HG02623 (cell line): ENCODE results near the gene TGFBI.

Experiments used
- ATAC-seq: cut with Tn5 transposase; IDR thresholded peaks from one replicate; pipeline ENCODE4 v1.9.1; 2021; ENCODE audit warnings: moderate library complexity; ENCODE audit not compliant: unreplicated experiment

The TGFBI gene

DNA sequence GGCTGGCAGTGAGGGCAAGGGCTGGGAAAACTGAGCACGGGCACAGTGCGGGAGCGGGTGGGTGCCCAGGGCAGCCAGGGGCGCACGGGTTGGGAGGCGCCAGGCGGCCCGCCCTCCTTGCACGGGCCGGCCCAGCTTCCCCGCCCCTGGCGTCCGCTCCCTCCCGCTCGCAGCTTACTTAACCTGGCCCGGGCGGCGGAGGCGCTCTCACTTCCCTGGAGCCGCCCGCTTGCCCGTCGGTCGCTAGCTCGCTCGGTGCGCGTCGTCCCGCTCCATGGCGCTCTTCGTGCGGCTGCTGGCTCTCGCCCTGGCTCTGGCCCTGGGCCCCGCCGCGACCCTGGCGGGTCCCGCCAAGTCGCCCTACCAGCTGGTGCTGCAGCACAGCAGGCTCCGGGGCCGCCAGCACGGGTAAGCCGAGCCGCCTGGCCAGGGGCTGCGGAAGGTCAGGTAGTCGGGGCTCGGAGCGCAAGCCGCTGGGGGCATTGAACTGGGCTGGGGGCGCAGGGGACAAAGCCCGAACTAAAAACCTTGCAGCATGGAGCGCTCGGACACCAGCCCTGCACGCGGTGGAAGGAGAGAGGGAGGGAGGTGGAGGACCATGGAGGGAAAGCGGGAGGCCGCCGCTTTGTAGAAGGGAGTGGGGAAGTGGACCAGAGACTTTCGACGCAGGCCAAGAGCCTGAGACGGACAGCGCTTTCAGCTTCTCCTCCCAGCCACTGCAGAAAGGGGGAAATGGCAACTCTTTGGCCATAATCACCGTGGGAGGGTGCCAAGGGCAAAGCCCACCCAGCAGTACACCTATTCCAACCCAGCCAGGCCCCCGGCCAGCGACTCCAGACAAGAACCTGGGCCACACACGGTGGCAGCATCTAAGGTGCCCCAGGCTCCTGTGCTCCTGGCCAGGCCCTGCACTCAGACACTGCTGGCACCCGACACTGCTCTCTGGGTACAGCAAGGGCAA, at the start of gene TGFBI:
TGFBI (plus strand) TSS at position 207 of the 961 bp plus-strand sequence; CDS start at position 275, 68 bp downstream.
- no peak for ATAC-seq

DNA sequence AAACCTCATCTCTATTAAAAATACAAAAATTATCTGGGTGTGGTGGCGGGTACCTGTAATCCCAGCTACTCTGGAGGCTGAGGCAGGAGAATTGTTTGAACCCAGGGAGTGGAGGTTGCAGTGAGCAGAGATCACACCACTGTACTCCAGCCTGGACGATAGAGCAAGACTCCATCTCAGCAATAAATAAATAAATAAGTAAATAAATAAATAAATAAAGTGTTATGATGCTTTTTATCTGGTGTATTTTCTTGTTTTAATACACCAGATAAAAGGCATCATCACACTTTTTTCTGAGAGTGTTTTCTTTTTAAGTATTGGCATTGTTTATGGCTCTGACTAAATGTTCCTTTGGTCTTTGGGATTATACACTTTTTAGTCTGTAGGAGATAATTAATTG, 49.8 kb upstream of the TGFBI start:
- ATAC-seq = no peak

DNA sequence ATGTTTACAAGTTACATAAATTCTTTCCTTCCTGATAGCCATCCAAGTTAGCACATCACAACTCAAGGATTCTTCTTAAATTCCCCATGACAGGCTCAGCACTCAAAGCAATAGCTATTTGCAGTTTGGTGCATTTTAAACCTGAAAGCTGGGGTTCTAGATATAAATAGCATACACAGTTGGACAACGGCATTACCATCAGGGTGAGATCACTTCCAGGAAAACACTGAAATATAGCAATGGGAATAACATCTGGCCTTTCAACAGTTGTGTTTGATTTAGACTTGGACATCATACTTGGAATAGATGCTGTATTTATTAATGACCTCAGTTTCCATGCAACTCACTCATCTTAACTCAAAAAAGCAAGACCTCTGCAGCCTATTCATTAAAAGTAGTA, 49.3 kb upstream of the TGFBI start:
- ATAC-seq = no peak

DNA sequence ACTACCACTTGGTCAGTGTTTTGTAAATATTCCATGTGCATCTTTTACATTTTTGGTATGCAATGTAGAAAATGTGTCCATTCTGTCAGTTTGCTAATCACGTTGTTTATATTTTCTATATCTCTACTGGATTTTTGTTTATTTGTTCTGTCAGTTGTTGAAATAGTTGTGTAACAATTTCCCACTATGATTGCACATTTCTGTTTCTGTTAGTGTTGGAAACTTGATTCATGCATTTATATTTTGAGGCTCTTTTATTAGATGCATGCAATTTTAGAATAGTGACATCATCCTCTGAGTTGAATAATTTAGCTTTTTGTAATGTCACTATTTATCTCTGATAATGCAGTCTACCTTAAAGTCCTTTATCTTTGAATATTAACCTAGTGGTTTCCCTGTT, 48.2 kb upstream of the TGFBI start:
- ATAC-seq = no peak

DNA sequence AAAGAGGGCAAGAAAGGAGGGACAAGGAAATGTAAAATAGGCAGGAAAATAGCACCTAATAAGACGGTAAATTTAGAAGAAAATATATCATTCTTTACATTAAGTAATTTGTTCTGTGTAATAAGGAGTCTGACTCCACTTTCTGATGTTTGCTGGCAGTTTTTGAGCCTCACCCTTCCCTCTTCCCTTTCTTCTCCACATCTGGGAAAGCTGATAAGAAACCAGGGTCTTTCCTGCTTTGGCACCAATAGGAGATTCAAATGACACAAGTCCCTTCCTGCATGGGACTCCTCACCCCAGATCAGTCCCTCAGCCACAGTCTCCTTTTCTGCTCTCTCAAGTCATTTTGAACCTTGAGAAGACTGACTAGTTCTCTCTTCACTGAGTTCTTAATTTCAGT, 42.8 kb upstream of the TGFBI start:
- ATAC-seq = no peak

DNA sequence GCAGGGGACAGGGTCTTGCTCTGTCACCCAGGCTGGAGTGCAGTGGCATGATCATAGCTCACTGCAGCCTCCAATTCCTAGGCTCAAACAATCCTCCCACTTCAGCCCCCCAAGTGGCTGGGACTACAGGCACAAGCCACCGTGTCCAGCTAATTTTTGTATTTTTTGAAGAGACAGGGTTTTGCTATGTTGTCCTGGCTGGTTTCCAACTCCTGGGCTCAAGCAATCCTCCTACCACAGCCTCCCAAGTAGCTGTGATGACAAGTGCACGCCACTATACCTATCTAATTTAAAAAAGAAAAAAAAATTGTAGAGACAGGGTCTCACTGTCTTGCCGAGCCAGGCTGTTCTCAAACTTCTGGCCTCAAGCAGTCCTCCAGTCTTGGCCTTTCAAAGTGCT, 42.4 kb upstream of the TGFBI start:
- no peak for ATAC-seq

DNA sequence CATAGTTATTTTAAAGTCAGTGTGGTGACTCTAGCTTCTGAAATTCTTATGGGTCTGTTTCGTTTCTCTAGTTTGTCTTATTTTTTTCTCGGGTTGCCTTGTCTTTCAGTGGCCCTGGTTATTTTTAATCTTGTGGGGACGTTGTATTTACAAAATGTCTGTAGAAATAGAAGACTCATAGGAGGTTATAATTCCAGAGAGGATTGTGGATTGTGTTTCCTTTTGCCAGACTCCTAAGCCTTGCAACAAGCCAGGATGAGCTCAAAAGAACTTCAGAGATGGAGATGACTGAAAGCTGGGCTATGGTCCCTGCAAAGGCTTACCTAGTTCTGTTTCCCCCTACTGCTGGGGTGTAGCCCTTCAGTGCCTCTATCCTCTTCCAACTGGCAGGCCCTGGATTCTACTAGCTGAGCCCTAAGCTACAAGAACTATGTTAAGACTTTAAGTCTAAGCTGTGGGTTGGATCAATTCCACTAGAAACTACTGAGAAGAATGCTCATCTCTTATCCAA, 41.8 kb upstream of the TGFBI start:
- ATAC-seq = no peak

DNA sequence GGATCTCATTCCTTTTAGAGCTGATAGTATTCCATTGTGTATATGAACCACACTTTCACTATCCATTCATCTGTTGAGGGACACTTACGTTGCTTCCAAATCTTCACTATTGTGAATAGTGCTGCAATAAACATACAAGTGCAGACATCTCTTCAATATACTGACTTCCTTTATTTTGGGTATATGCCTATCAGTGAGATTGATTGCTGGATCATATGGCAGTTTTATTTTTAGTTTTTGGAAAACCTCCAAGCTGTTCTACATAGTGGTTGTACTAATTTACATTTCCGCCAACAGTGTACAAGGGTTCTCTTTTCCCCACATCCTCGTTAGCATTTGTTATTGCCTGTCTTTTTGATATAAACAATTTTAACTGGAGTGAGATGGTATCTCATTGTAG, 40.2 kb upstream of the TGFBI start:
- ATAC-seq = no peak

DNA sequence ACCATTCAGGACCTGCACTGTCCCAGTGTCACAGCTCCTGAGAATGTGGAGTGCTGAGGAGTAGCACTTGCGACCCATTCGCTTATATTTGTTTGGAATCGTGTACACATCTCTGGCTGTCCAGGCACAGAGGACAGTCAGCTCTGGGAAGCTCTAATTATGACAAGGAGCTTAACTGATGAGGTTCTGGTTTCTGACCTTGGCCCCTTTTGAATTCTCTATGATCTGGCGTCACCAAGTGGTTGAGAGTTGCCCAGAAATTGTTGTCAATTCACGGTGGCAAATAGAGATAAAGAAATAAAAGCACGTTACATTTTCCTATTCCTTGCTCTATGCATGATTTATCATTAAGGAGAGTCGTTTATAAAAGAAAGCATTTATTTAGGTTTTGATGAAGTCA, 39.1 kb upstream of the TGFBI start:
- ATAC-seq = no peak

DNA sequence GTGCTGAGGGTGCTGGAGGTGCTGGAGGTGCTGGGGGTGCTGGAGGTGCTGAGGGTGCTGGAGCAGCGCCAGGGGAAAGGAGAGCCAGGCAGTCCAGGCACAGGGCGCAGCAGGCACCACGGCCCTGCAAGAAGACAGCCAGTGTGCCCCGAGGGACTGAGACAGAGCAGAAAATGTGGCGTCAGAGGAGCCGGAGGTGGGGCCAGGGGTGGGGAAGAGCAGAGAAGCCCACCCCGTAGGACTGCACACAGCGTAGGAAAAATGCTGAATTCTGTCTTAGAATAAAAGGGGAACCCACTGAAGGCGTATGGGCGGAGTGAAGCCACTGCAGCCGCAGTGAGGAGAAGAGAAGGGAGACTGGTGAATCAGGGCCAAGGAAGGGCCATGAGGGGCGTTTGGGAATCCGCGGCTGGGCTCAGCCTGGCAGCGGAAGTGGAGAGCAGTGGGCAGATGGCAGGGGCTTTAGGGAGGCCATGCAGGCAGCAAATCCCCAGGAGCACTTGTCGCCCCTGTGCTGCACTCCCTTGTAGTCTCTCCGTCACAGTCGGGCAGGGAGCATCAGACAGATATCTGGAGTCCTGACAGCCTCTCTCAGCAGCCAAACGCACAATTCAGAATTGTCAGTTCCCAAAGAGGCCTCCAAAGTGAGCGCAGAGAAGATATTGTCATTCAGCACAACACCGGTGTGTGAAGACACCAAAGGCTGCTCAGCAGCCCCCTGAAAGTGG, 38.1 kb upstream of the TGFBI start:
- no peak for ATAC-seq

DNA sequence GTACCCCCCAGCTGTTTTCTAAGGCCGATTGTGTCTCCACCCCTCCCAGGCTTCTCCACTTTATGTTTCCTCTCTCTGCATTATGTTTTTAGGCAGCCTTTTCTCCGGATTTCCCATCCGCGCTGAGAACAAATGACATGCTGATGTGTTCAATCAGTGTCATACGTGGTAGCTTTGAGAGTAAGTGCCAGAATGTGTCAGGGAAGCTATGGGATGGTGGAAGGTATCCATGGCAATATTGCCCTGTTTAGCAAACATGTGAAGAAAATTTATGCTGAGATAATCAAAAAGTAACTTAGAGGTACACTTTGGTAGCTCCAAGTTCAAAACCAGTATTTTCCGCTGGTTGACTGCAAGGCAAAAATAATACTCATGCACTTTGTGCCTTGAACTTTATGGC, 37.4 kb upstream of the TGFBI start:
- no peak for ATAC-seq

DNA sequence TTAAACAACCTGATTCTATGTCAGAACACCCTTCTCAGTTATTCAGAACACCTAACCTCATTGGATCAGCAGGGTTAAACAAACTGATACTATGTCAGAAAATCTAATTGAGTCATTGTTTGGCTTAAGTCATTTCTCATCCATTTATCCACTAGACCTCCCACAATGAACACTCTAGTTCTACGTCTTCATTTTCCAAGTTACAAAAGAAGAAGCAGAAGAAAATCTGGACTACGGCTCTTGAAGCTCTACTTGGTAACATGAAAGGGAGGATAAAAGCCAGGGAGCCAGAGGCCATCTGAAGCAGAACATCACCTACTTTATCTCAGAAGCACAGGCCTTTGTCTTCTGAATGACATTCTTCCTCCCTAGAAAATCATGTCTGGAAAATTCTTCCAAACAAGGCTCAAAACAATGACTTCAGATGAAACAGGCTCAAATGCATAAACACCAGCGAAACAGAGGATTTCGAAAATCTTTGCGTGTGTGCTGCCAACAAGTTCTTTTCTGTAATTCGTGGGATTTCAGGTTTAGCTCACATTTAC, 35.4 kb upstream of the TGFBI start:
- ATAC-seq = no peak

DNA sequence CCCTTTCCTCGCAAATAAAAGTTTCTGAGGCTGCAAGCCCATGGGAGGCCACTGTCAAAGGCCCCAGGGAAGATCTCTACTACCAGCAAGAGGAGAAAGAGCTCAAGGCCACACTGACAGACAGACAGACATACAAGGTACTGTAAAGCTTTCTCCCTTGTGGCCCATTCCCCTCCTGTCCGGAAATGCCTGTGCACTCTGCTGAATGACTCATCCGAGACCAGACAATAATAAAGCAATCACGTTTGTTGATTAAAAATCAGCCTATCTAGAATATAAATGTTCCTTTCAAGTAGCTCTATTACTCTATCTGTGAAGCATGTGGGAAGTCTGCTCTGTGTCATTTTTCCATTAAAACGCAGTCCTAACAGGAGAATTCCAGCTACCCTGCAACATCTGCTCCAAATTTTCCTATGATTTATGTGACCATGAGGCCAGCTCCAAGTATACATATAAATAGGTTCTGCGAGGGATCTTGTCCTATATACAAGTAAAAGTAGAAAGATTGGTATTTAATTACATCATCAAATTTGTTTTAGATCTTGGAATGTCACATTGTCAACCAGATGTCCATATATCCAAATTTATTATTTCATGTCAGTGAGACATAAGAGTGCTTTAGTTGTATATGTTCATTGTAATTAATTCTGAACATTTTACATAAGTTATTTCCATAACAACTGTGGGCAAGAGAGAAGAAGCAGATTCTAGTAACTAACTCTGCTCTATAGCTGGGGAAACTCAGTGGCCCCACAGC, 34.7 kb upstream of the TGFBI start:
- no peak for ATAC-seq

DNA sequence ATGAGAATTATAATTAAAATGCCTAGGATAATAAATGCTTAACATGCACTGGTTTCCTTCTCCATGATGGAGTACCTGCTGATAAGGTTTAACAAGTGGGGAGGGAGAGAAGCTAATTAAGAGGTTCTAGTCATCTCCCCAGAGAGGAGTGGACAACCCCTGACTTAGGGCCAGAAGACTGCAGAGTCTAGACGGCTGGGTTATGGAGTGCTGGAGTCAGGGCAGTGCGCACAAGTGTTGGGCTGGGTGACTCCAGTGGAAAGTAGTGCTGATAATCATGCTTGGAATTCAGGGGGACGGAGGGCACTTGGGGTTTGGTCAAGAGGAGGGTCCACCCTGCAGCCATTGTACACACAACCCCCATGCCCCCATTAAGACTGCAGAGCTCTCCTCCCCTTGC, 32.8 kb upstream of the TGFBI start:
- no peak for ATAC-seq

DNA sequence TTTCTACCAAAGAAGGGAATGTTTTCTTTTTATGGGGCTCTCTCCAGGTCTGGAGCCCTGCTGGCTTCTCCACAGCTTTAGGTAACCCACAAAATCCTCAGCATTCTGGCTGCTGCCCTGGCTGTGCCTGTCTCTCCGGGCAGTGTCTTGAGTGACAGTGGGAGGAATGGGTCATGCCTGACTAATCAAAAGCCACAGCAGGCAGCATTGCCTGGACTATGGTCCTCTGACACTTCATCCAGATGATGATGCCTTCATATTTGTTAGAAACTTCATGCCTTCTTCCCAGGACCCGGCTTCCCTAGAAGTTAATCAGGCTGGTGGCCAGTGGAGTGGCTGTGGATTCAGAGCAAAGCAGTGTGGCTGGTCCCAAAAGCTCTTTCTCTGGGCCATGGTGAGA, 32.2 kb upstream of the TGFBI start:
- ATAC-seq = no peak

DNA sequence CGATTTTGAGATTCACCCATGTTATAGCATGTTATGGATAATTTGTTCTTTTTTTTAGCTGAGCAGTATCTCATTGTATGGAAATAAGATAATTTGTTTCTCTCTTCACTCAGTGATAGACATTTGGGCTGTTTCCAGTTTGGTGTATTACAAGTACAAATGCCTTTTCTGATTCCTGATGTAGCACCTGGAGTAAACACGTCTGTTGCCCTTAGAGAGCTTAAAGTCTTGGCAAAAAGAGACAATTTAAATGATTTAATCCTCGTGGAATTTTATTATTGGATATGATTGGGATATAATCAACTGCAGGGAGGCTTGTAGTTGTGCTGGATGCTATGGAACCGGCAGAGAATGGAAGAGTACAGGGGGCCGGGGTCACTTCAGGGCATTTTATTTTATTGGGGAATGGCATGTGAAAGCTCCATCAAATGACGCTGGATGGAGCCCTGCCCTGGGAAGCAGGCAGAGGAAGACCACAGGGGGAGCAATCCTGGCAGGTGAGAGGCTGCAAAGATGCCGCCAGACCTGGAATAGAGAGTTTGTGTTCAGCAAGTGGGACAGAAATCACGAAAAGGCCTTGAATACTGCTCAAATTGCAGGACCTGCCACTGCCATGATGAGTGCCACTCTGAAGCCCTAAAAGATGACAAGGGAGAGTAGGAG, 31.0 kb upstream of the TGFBI start:
- ATAC-seq = no peak

DNA sequence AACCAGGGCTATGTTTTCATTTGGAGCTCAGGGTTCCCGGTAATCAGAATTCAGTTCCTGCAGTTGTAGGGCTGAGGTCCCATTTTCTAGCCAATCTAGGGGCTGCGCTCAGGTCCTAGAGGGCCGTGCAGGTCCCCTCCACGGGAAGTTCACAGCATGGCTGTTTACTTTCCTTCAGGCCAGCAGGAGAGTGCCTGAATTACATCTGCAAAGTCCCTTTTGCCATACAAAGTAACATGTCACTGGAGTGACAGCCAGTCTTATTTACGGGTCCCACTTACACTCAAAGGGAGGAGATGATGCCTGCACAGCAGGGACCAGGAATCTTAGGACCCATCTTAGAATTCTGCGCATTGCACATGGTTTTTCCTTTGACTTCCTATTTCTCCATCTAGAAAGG, 29.9 kb upstream of the TGFBI start:
- ATAC-seq = no peak

DNA sequence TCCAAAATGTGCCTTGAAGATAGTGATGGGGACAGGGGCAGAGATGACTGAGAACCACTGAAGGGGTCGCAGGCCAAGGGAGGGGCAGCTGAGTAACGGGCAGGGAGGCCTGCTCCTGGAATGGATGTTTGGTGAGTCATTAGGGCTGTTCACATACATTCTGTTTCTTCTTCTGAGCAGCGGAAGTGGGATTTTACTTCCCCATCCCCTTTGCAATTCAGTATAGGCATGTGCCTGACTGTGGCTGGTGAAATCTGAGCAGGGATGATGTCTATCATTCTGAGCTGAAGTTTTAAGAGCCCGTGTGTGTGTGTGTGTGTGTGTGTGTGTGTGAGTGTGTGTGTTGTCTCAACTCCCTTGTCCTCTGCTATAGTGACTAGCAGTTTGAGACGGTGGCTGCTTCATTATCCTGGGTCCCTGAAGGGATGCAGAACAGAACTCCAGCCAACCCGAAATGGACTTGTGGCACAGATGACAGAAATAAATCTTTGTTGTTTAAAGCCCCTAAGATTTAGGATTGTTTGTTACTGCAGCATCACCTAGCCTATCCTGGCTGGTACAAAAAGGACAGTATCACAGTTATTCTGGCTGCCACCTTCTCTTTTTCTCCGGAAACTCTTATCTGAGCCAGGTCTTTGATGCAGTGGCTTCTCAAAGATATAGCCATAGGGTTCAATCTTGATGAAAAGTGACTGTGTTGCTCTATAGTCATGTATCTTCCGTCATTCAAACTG, 29.2 kb upstream of the TGFBI start:
- ATAC-seq = no peak

DNA sequence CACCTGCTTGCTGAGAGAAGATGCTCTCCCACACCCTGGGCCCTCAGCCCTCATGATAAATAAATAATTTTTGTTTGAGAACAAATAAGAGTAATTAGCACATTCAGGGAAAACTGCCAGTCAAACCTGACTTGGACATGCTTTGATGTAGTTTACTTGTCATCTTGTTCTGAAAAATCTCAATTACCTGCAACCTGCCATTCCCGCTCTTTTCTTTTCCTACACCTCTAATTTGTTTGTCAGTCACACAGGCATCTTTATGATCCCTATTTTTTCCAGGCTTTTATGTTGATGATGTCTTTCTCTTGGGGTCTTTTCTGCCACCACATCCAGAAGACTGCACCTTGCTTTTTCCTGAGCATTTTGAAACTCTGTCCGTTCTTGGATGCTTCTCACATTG, 28.6 kb upstream of the TGFBI start:
- ATAC-seq = no peak

DNA sequence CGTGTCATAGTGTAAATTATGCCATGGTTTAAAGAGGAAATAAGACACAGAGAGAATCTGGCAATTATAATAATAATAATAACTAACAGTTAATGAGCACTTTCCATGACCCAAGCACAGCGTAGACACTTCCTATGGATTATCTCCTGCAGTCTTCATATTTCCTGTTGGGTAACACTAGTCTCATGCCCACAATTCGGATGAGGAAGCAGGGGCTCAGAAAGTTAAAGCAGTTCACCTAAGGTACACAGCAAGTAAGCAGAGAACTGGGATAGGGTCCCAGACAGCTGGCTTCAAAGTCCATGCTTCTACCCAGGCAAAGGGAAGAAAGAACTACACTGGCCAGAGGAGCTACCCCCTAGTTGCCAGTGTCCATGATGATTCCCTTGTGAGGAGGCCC, 27.9 kb upstream of the TGFBI start:
- ATAC-seq = no peak
